HepG2 (cell line): ENCODE measurements around the gene ACACB. TPM values are rescaled to one million over a fixed set of nuclear protein-coding genes. Genes with fewer than 3 reads are reported as not detected.

Experiments used
- CENPT ChIP-seq: sonication (generic); formaldehyde crosslinking; IDR thresholded peaks from 2 replicates; pipeline ENCODE4 v1.8.0; 2022; ENCODE audit warnings: low read depth, mild to moderate bottlenecking, moderate library complexity, missing genetic modification reagents
- ELF3 ChIP-seq: IDR thresholded peaks from 2 replicates; pipeline ENCODE4 v1.6.1; 2016; ENCODE audit warnings: missing genetic modification reagents, missing compliant biosample characterization
- HCFC1 ChIP-seq: fragments of 150-350 bp; IDR thresholded peaks from 2 replicates; pipeline ENCODE4 v1.6.1; 2014; ENCODE audit warnings: low read depth, low read length
- HOXA7 ChIP-seq: sonication (generic); formaldehyde crosslinking; IDR thresholded peaks from 2 replicates; pipeline ENCODE4 v1.8.1; 2022; ENCODE audit warnings: mild to moderate bottlenecking, missing genetic modification reagents, moderate library complexity
- IKZF4 ChIP-seq: sonication (generic); formaldehyde crosslinking; IDR thresholded peaks from 2 replicates; pipeline ENCODE4 v1.5.1; 2020; ENCODE audit warnings: borderline replicate concordance, mild to moderate bottlenecking, low read depth, missing genetic modification reagents; ENCODE audit errors: not compliant biosample characterization
- ISL2 ChIP-seq: sonication (generic); formaldehyde crosslinking; IDR thresholded peaks from 2 replicates; pipeline ENCODE4 v1.5.0; 2020; ENCODE audit warnings: missing genetic modification reagents
- MAFG ChIP-seq: sonication (generic); formaldehyde crosslinking; IDR thresholded peaks from 2 replicates; pipeline ENCODE4 v1.5.1; 2020; ENCODE audit warnings: mild to moderate bottlenecking, missing genetic modification reagents
- MYC ChIP-seq: sonication (generic); formaldehyde crosslinking; IDR thresholded peaks from 2 replicates; pipeline ENCODE4 v1.9.0; 2021; ENCODE audit warnings: missing genetic modification reagents, borderline replicate concordance
- RAD21 ChIP-seq: fragments of 450-650 bp; formaldehyde crosslinking; IDR thresholded peaks from 2 replicates; pipeline ENCODE4 v1.5.0; 2020; ENCODE audit warnings: mild to moderate bottlenecking
- U2AF2 ChIP-seq: fragments of 200-400 bp; formaldehyde crosslinking; IDR thresholded peaks from 2 replicates; pipeline ENCODE4 v1.6.1; 2017; ENCODE audit warnings: low read depth, mild to moderate bottlenecking, low read length
- ZNF605 ChIP-seq: sonication (generic); formaldehyde crosslinking; IDR thresholded peaks from 2 replicates; pipeline ENCODE4 v1.8.0; 2022; ENCODE audit warnings: mild to moderate bottlenecking, missing genetic modification reagents
- ZNF749 ChIP-seq: sonication (generic); formaldehyde crosslinking; IDR thresholded peaks from 2 replicates; pipeline ENCODE4 v1.8.0; 2022; ENCODE audit warnings: mild to moderate bottlenecking, missing genetic modification reagents, moderate library complexity, borderline replicate concordance
- ZSCAN29 ChIP-seq: sonication (generic); formaldehyde crosslinking; conservative IDR thresholded peaks from 2 replicates; pipeline ENCODE4 v1.4.0; 2020; ENCODE audit warnings: mild to moderate bottlenecking, missing genetic modification reagents
- polyA plus RNA-seq, 8 experiments: library from polyadenylated mRNA; depleted of rRNA in 3 of 8; stranded (reverse) in 7 of 8; unstranded in 1 of 8; fragments of >200 nt; fragmentation: Illumina TruSeq in 4 of 8; extraction: Trizol in 4 of 8; gene quantifications; 2 replicates each; pipeline versions ENCODE4 v1.2.1 to v1.2.3, GENCODE V29; 2011 to 2016; ENCODE audit warnings: low read depth in 4 of 8, missing spikeins in 1 of 8, mixed read lengths in 1 of 8; ENCODE audit not compliant: insufficient read depth in 1 of 8
- total RNA-seq, 5 experiments: library from RNA; depleted of rRNA; stranded (reverse); fragments of >200 nt; fragmentation: Illumina TruSeq; extraction: Trizol; gene quantifications; 2 replicates each; pipeline ENCODE4 v1.2.3, GENCODE V29; 2016; ENCODE audit warnings: low read depth in 1 of 5
- TF ChIP-seq, protein P1 (sequence below): sonication (generic); formaldehyde crosslinking; IDR thresholded peaks from 2 replicates; pipeline ENCODE4 v1.4.0; 2020; ENCODE audit warnings: missing genetic modification reagents
- TF ChIP-seq, protein P2 (sequence below), 2 experiments: IDR thresholded peaks; 2 replicates each; pipeline ENCODE4 v1.6.1; 2011 to 2012; ENCODE audit warnings: low read length in 2 of 2, borderline replicate concordance in 1 of 2, low read depth in 1 of 2, mild to moderate bottlenecking in 1 of 2, moderate library complexity in 1 of 2
- TF ChIP-seq, protein P3 (sequence below): sonication (generic); formaldehyde crosslinking; IDR thresholded peaks from 2 replicates; pipeline ENCODE4 v1.8.0; 2022; ENCODE audit warnings: mild to moderate bottlenecking, missing genetic modification reagents; ENCODE audit not compliant: insufficient replicate concordance
- TF ChIP-seq, protein P4 (sequence below): sonication (generic); formaldehyde crosslinking; IDR thresholded peaks from 2 replicates; pipeline ENCODE4 v1.8.1; 2023; ENCODE audit warnings: mild to moderate bottlenecking, moderate library complexity, missing genetic modification reagents
- TF ChIP-seq, protein P5 (sequence below): IDR thresholded peaks from 2 replicates; pipeline ENCODE4 v1.6.1; 2016

The ACACB gene
- total and polyA plus RNA-seq, 2 of the 13 experiments (the other 11 are each of a cell fraction or from before 2014, with no cell fraction given): 6.2 to 8.6 TPM

DNA sequence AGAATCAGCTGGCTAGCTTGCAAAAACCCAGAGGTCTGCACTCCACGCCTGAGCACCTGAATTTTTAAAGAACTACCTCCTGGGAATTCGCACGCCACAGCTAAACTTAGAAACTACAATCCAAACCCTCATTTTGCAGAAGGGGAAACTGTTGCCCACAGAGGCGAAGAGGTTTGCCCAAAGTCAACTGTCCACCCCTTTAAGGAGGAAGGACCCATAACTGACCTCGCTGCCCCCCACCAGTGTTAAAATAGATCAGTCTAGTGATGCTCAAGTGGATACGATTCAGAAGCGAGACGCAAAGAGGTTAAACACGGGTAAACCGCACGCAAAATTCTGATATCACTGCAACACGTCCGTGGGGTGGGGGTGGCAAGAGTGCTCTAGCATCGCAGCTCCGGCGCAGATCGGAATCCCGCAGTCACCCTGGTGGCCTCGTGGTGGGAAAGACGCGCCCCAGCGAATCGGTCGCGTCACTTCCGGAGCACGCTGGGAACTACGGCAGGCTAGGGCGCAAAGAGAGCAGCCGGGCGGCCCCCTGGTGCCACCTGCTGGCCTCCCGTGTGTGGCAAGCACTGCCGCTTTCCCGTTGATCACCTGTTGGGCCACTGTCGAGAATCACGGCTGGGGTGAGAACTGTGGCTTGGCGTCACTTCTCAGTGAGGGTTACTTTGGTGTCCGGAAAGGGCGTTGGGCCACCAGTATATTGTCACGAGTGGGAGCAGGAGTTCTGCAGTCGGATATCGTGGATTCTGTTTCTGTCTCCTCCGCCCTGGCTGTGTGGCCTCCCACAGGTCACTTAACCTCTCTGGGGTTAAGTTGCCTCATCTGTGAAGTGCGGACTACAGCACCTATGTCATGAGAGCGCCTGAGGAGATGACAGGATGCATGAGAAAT is 23.1 kb upstream of the ACACB start, which contains the start of gene ALKBH2 (continued):
- TF ChIP-seq ELF3 (CRISPR knock-in tag) (peak; percentile 83), ISL2 (peak; percentile 74), CENPT (CRISPR knock-in tag) (peak; percentile 94), MYC (peak; percentile 99), IKZF4 (CRISPR knock-in tag) (peak; percentile 90), RAD21 (CRISPR knock-in tag) (peak; percentile 100), HOXA7 (CRISPR knock-in tag) (no peak; the same call in 1 of the 2 replicates), U2AF2 (no peak), HCFC1 (peak; percentile 50; the same call in 1 of the 2 replicates), MAFG (CRISPR knock-in tag) (peak; percentile 69), ZNF605 (CRISPR knock-in tag) (peak; percentile 98), ZSCAN29 (no peak; the same call in 1 of the 2 replicates), ZNF749 (CRISPR knock-in tag) (peak; percentile 88; the same call in 1 of the 2 replicates)
- TF ChIP-seq, protein P1, sequence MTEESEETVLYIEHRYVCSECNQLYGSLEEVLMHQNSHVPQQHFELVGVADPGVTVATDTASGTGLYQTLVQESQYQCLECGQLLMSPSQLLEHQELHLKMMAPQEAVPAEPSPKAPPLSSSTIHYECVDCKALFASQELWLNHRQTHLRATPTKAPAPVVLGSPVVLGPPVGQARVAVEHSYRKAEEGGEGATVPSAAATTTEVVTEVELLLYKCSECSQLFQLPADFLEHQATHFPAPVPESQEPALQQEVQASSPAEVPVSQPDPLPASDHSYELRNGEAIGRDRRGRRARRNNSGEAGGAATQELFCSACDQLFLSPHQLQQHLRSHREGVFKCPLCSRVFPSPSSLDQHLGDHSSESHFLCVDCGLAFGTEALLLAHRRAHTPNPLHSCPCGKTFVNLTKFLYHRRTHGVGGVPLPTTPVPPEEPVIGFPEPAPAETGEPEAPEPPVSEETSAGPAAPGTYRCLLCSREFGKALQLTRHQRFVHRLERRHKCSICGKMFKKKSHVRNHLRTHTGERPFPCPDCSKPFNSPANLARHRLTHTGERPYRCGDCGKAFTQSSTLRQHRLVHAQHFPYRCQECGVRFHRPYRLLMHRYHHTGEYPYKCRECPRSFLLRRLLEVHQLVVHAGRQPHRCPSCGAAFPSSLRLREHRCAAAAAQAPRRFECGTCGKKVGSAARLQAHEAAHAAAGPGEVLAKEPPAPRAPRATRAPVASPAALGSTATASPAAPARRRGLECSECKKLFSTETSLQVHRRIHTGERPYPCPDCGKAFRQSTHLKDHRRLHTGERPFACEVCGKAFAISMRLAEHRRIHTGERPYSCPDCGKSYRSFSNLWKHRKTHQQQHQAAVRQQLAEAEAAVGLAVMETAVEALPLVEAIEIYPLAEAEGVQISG: peak; percentile 97
- TF ChIP-seq, protein P2, sequence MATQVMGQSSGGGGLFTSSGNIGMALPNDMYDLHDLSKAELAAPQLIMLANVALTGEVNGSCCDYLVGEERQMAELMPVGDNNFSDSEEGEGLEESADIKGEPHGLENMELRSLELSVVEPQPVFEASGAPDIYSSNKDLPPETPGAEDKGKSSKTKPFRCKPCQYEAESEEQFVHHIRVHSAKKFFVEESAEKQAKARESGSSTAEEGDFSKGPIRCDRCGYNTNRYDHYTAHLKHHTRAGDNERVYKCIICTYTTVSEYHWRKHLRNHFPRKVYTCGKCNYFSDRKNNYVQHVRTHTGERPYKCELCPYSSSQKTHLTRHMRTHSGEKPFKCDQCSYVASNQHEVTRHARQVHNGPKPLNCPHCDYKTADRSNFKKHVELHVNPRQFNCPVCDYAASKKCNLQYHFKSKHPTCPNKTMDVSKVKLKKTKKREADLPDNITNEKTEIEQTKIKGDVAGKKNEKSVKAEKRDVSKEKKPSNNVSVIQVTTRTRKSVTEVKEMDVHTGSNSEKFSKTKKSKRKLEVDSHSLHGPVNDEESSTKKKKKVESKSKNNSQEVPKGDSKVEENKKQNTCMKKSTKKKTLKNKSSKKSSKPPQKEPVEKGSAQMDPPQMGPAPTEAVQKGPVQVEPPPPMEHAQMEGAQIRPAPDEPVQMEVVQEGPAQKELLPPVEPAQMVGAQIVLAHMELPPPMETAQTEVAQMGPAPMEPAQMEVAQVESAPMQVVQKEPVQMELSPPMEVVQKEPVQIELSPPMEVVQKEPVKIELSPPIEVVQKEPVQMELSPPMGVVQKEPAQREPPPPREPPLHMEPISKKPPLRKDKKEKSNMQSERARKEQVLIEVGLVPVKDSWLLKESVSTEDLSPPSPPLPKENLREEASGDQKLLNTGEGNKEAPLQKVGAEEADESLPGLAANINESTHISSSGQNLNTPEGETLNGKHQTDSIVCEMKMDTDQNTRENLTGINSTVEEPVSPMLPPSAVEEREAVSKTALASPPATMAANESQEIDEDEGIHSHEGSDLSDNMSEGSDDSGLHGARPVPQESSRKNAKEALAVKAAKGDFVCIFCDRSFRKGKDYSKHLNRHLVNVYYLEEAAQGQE (IDR thresholded peaks at IDR 0.05; ENCODE audit: borderline replicate concordance in 1 of 2, low read depth in 1 of 2, low read length in 2 of 2): 0 out of 4 replicates have a peak, but pooled peaks of 1 of the 2 experiments have one; percentile 57
- TF ChIP-seq, protein P3, sequence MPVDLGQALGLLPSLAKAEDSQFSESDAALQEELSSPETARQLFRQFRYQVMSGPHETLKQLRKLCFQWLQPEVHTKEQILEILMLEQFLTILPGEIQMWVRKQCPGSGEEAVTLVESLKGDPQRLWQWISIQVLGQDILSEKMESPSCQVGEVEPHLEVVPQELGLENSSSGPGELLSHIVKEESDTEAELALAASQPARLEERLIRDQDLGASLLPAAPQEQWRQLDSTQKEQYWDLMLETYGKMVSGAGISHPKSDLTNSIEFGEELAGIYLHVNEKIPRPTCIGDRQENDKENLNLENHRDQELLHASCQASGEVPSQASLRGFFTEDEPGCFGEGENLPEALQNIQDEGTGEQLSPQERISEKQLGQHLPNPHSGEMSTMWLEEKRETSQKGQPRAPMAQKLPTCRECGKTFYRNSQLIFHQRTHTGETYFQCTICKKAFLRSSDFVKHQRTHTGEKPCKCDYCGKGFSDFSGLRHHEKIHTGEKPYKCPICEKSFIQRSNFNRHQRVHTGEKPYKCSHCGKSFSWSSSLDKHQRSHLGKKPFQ: no peak
- TF ChIP-seq, protein P4, sequence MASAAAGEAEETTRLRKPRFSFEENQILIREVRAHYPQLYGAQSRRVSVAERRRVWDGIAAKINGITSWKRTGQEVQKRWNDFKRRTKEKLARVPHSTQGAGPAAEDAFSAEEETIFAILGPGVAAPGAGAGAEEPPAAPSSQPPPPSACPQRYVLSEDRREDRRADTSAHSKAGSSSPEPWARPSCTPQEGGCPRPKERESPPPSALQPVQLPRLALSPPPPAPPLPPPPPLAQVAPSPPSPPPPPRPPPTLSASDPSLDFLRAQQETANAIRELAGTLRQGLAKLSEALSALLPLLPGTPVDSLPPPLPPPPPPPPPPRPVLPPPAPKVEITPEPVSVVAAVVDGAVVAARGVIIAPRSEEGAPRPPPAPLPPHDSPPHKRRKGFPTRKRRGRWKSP (CRISPR knock-in tag): peak; percentile 96
- TF ChIP-seq, protein P5, sequence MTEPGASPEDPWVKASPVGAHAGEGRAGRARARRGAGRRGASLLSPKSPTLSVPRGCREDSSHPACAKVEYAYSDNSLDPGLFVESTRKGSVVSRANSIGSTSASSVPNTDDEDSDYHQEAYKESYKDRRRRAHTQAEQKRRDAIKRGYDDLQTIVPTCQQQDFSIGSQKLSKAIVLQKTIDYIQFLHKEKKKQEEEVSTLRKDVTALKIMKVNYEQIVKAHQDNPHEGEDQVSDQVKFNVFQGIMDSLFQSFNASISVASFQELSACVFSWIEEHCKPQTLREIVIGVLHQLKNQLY (CRISPR knock-in tag): peak; percentile 77; the same call in 1 of the 2 replicates
